Parathyroid adenoma (tissue), 2 donors: ENCODE measurements around the gene MOCS2.

Experiments
- H2AFZ ChIP-seq: fragments of 300-600 bp; sonication (generic); one replicate; pipeline ENCODE4 v1.7.0; 2017; ENCODE audit warnings: antibody characterized with exemption, mild to moderate bottlenecking
- H3K27ac ChIP-seq: fragments of 300-600 bp; sonication (generic); one replicate; pipeline ENCODE4 v1.7.0; 2017
- H3K27me3 ChIP-seq: fragments of 300-600 bp; sonication (generic); one replicate; pipeline ENCODE4 v1.7.0; 2017; ENCODE audit warnings: low read length; ENCODE audit not compliant: control insufficient read depth, insufficient read depth
- H3K36me3 ChIP-seq: fragments of 300-600 bp; sonication (generic); one replicate; pipeline ENCODE4 v1.7.0; 2017; ENCODE audit warnings: low read length; ENCODE audit not compliant: control insufficient read depth, insufficient read depth
- H3K4me1 ChIP-seq: fragments of 300-600 bp; sonication (generic); one replicate; pipeline ENCODE4 v1.7.0; 2017; ENCODE audit warnings: control low read depth
- H3K4me2 ChIP-seq: fragments of 300-600 bp; sonication (generic); one replicate; pipeline ENCODE4 v1.7.0; 2017; ENCODE audit warnings: low read length
- H3K4me3 ChIP-seq: fragments of 300-600 bp; sonication (generic); one replicate; pipeline ENCODE4 v1.7.0; 2017; ENCODE audit warnings: low read depth, low read length
- H3K79me2 ChIP-seq: fragments of 300-600 bp; sonication (generic); one replicate; pipeline ENCODE4 v1.7.0; 2017; ENCODE audit warnings: control low read depth
- H3K9ac ChIP-seq: fragments of 300-600 bp; sonication (generic); one replicate; pipeline ENCODE4 v1.7.0; 2017; ENCODE audit warnings: mild to moderate bottlenecking
- H3K9me3 ChIP-seq: fragments of 300-600 bp; sonication (generic); one replicate; pipeline ENCODE4 v1.7.0; 2017; ENCODE audit warnings: low read length; ENCODE audit not compliant: control insufficient read depth
- TF ChIP-seq, protein P1 (sequence below): fragments of 300-600 bp; sonication (generic); IDR thresholded peaks from one replicate; pipeline ENCODE4 v1.7.0; 2017; ENCODE audit warnings: antibody characterized with exemption, mild to moderate bottlenecking
- donor health status: primary hyperparathyroidism.

MOCS2 gene

DNA sequence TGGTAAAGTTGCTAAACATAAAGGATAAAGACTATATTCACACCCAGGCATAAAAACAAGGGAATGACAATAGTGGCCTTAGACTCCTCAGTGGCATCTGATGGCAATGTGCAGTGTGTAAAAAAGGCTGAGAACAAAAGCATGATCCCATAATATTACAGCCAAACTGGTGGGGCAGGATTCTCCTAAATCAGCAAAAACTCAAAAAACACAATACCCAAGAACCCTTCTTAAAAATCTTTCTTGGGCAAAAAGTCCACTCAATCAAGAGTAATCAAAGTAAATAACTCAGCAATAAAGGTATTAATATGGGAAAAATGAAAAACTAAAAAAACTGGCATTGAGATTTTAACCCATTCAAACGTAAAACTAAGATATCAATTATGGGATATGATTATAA, 1.6 kb upstream of the MOCS2 start:
- Histone ChIP-seq H3K4me1 (peaks cover 5% of the 10 kb centered on the region), H3K9me3 (no peaks in the 10 kb centered on the region), H3K4me3 (no peak overlapping the region), H3K27me3 (no peaks in the 10 kb centered on the region), H2AFZ (no peak overlapping the region), H3K4me2 (no peak overlapping the region), H3K36me3 (no peaks in the 10 kb centered on the region), H3K27ac (no peak overlapping the region), H3K79me2 (peaks cover 5% of the 10 kb centered on the region), H3K9ac (no peak overlapping the region)
- TF ChIP-seq, protein P1, sequence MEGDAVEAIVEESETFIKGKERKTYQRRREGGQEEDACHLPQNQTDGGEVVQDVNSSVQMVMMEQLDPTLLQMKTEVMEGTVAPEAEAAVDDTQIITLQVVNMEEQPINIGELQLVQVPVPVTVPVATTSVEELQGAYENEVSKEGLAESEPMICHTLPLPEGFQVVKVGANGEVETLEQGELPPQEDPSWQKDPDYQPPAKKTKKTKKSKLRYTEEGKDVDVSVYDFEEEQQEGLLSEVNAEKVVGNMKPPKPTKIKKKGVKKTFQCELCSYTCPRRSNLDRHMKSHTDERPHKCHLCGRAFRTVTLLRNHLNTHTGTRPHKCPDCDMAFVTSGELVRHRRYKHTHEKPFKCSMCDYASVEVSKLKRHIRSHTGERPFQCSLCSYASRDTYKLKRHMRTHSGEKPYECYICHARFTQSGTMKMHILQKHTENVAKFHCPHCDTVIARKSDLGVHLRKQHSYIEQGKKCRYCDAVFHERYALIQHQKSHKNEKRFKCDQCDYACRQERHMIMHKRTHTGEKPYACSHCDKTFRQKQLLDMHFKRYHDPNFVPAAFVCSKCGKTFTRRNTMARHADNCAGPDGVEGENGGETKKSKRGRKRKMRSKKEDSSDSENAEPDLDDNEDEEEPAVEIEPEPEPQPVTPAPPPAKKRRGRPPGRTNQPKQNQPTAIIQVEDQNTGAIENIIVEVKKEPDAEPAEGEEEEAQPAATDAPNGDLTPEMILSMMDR = no peak

- Histone ChIP-seq H3K36me3 (no peaks in the 10 kb centered on the region), H2AFZ (peak overlapping the region; percentile 96), H3K27me3 (no peaks in the 10 kb centered on the region), H3K27ac (peak overlapping the region; percentile 63), H3K4me2 (peak overlapping the region; percentile 90), H3K4me3 (peak overlapping the region; percentile 92), H3K9me3 (no peaks in the 10 kb centered on the region), H3K4me1 (peaks cover 5% of the 10 kb centered on the region), H3K79me2 (peaks cover 5% of the 10 kb centered on the region), H3K9ac (peak overlapping the region; percentile 7)
- TF ChIP-seq, protein P1 = no peak
Measured at GRCh38 chr5:53110156-53110555, 599 bp upstream of the MOCS2 start.

DNA sequence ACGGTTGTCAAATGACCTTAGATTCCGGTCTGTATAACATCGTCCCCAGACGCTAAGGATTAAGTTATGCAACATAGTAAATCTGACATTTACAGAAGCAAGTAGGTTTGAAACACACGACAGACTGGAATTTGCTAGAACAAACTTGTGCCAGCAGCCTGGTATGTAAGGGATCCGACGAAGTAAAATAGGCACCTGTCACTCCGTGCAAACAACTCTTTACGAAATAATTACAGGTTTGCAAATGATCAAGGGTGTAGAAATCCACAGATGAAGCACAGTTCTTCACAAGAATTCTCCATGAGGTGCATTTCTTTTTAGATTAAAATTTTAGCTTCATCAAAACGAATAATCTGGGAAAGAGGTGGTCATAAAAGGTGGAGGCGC, 508 bp downstream of the MOCS2 start:
- peak overlapping the region; percentile 63 for H3K27ac ChIP-seq
- peak overlapping the region; percentile 62 for H3K9ac ChIP-seq
- no peaks in the 10 kb centered on the region for H3K36me3 ChIP-seq
- peak overlapping the region; percentile 92 for H3K4me3 ChIP-seq
- no peaks in the 10 kb centered on the region for H3K9me3 ChIP-seq
- H3K4me1 ChIP-seq = peaks cover 5% of the 10 kb centered on the region
- H3K27me3 ChIP-seq = no peaks in the 10 kb centered on the region
- H3K4me2 ChIP-seq = peak overlapping the region; percentile 90
- TF ChIP-seq, protein P1 = no peak
- peaks cover 5% of the 10 kb centered on the region for H3K79me2 ChIP-seq
- H2AFZ ChIP-seq = peak overlapping the region; percentile 96

DNA sequence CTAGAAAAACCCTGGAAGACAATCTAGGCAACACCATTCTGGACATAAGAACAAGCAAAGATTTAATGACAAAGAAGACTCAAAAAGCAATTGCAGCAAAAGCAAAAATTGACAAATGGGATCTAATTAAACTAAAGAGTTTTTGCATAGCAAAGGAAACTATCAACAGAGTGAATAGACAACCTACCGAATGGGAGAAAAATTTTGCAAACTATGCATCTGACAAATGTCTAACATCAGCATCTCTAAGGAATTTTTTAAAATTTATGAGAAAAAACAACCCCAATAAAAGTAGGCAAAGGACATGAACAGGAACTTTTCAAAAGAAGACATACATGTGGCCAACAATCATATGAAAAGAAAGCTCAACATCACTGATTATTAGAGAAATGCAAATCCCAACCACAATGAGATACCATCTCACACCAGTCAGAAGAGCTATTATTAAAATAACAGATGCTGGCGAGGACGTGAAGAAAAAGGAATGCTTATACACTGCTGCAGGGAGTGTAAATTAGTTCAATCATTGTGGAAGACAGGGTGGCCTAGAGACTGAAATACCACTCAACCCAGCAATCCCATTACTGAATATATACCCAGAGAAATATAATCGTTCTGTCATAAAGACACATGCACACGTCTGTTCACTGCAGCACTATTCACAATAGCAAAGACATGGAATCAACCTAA, 3.8 kb downstream of the MOCS2 start:
- H2AFZ ChIP-seq = no peak overlapping the region
- H3K27me3 ChIP-seq = no peaks in the 10 kb centered on the region
- H3K36me3 ChIP-seq = no peaks in the 10 kb centered on the region
- peaks cover 5% of the 10 kb centered on the region for H3K79me2 ChIP-seq
- H3K4me2 ChIP-seq = no peak overlapping the region
- no peaks in the 10 kb centered on the region for H3K9me3 ChIP-seq
- TF ChIP-seq, protein P1 = no peak
- no peak overlapping the region for H3K9ac ChIP-seq
- H3K4me1 ChIP-seq = peaks cover 5% of the 10 kb centered on the region
- H3K27ac ChIP-seq = no peak overlapping the region
- H3K4me3 ChIP-seq = no peak overlapping the region

- Histone ChIP-seq H3K79me2 (no peaks in the 10 kb centered on the region), H3K27ac (no peak overlapping the region), H3K36me3 (no peaks in the 10 kb centered on the region), H2AFZ (no peak overlapping the region), H3K4me3 (no peak overlapping the region), H3K27me3 (no peaks in the 10 kb centered on the region), H3K4me2 (no peak overlapping the region), H3K9ac (no peak overlapping the region), H3K4me1 (no peaks in the 10 kb centered on the region), H3K9me3 (no peaks in the 10 kb centered on the region)
- TF ChIP-seq, protein P1 = no peak
Measured at GRCh38 chr5:53100606-53101005, 9.0 kb downstream of the MOCS2 start.
